Liver (tissue), 9 donors: Measurements from ENCODE around the gene KRT4. TPM values are rescaled to one million over a fixed set of nuclear protein-coding genes. Genes with fewer than 3 reads are reported as not detected.

Source experiments
- DNase-seq: peaks from one replicate; pipeline ENCODE4 v3.0.0-alpha.2; 2017; ENCODE audit warnings: low spot score
- H3K27ac ChIP-seq, 2 donors: one replicate each; pipeline ENCODE4 v1.7.0; 2013; ENCODE audit warnings: inconsistent platforms in 2 of 2, low read length in 2 of 2, control low read depth in 1 of 2, low read depth in 1 of 2, mild to moderate bottlenecking in 1 of 2
- H3K27me3 ChIP-seq, 4 donors: one replicate each; pipeline versions ENCODE4 v1.6.1 to v1.7.0; 2013; ENCODE audit warnings: low read length in 3 of 4, inconsistent platforms in 1 of 4, mild to moderate bottlenecking in 1 of 4, moderate library complexity in 1 of 4; ENCODE audit not compliant: control insufficient read depth in 4 of 4, insufficient read depth in 4 of 4
- H3K36me3 ChIP-seq, 4 donors: one replicate each; pipeline versions ENCODE4 v1.6.1 to v1.7.0; 2013; ENCODE audit warnings: low read length in 3 of 4, mild to moderate bottlenecking in 3 of 4, low read depth in 1 of 4, moderate library complexity in 1 of 4; ENCODE audit not compliant: control insufficient read depth in 4 of 4, insufficient read depth in 3 of 4
- H3K4me1 ChIP-seq, 4 donors: one replicate each; pipeline versions ENCODE4 v1.6.1 to v1.7.0; 2013; ENCODE audit warnings: low read length in 3 of 4, mild to moderate bottlenecking in 3 of 4, moderate library complexity in 1 of 4; ENCODE audit not compliant: control insufficient read depth in 4 of 4, insufficient read depth in 4 of 4
- H3K4me3 ChIP-seq, 3 donors: one replicate each; pipeline versions ENCODE4 v1.6.1 to v1.7.0; 2013; ENCODE audit warnings: low read length in 3 of 3, control low read depth in 1 of 3, low read depth in 1 of 3, mild to moderate bottlenecking in 1 of 3
- H3K9ac ChIP-seq, 2 donors: one replicate each; pipeline ENCODE4 v1.7.0; 2013; ENCODE audit warnings: low read length in 2 of 2, mild to moderate bottlenecking in 2 of 2, moderate library complexity in 2 of 2, control low read depth in 1 of 2, low read depth in 1 of 2
- H3K9me3 ChIP-seq, 4 donors: one replicate each; pipeline versions ENCODE4 v1.6.1 to v1.7.0; 2013; ENCODE audit warnings: low read length in 3 of 4; ENCODE audit not compliant: control insufficient read depth in 4 of 4
- EGR1 ChIP-seq, 2 donors: IDR thresholded peaks; 2 replicates each; pipeline ENCODE4 v1.6.1; 2016 to 2018; ENCODE audit warnings: antibody characterized with exemption in 2 of 2, low read depth in 2 of 2
- FOXA1 ChIP-seq: IDR thresholded peaks from 2 replicates; pipeline ENCODE4 v1.6.1; 2016; ENCODE audit warnings: antibody characterized with exemption
- FOXA2 ChIP-seq: IDR thresholded peaks from 2 replicates; pipeline ENCODE4 v1.6.1; 2016; ENCODE audit warnings: antibody characterized with exemption
- GABPA ChIP-seq, 2 donors: IDR thresholded peaks in 1 of 2; conservative IDR thresholded peaks in 1 of 2; 2 replicates each; pipeline ENCODE4 v1.6.1; 2016; ENCODE audit warnings: antibody characterized with exemption in 2 of 2, mild to moderate bottlenecking in 1 of 2, moderate library complexity in 1 of 2
- HNF4A ChIP-seq, 2 donors: conservative IDR thresholded peaks; 2 replicates each; pipeline ENCODE4 v1.6.1; 2016; ENCODE audit warnings: antibody characterized with exemption in 2 of 2, mild to moderate bottlenecking in 2 of 2
- HNF4G ChIP-seq: IDR thresholded peaks from 2 replicates; pipeline ENCODE4 v1.6.1; 2016; ENCODE audit warnings: antibody characterized with exemption
- JUND ChIP-seq, 2 donors: IDR thresholded peaks; 2 replicates each; pipeline ENCODE4 v1.6.1; 2016; ENCODE audit warnings: antibody characterized with exemption in 2 of 2
- MAX ChIP-seq: IDR thresholded peaks from 2 replicates; pipeline ENCODE4 v1.6.1; 2016; ENCODE audit warnings: antibody characterized with exemption
- NR2F2 ChIP-seq: IDR thresholded peaks from 2 replicates; pipeline ENCODE4 v1.6.1; 2016; ENCODE audit warnings: antibody characterized with exemption
- RAD21 ChIP-seq, 2 donors: IDR thresholded peaks; 2 replicates each; pipeline ENCODE4 v1.6.1; 2016; ENCODE audit warnings: antibody characterized with exemption in 2 of 2, mild to moderate bottlenecking in 2 of 2
- REST ChIP-seq: IDR thresholded peaks from 2 replicates; pipeline ENCODE4 v1.6.1; 2016; ENCODE audit warnings: antibody characterized with exemption, mild to moderate bottlenecking
- RXRA ChIP-seq, 2 donors: IDR thresholded peaks; 2 replicates each; pipeline ENCODE4 v1.6.1; 2017 to 2018; ENCODE audit warnings: antibody characterized with exemption in 2 of 2, mild to moderate bottlenecking in 1 of 2
- SP1 ChIP-seq: IDR thresholded peaks from 2 replicates; pipeline ENCODE4 v1.6.1; 2018; ENCODE audit warnings: antibody characterized with exemption, mild to moderate bottlenecking
- TAF1 ChIP-seq: conservative IDR thresholded peaks from 2 replicates; pipeline ENCODE4 v1.6.1; 2016; ENCODE audit warnings: antibody characterized with exemption, mild to moderate bottlenecking
- YY1 ChIP-seq: IDR thresholded peaks from 2 replicates; pipeline ENCODE4 v1.6.1; 2016; ENCODE audit warnings: antibody characterized with exemption, mild to moderate bottlenecking
- WGBS: extraction: QIAGEN DNeasy Blood & Tissue Kit; methylation state at CpG from one replicate; pipeline ENCODE4 v1.1.7; 2013; 5-methylcytosine and 5-hydroxymethylcytosine counted together
- polyA plus RNA-seq, 2 donors: library from polyadenylated mRNA; stranded (reverse) in 1 of 2; unstranded in 1 of 2; fragments of 200-250 nt in 1 of 2; fragments of >200 nt in 1 of 2; fragmentation: Nextera tagmentation in 1 of 2; extraction: Ambion mirVana in 1 of 2; gene quantifications; one replicate each; pipeline versions ENCODE4 v1.2.1 to v1.2.3, GENCODE V29; 2013 to 2015
- total RNA-seq, 2 donors: library from RNA; depleted of rRNA; stranded (reverse); fragments of >200 nt; gene quantifications; one replicate each; pipeline ENCODE4 v1.2.3, GENCODE V29; 2014
- TF ChIP-seq, protein P1 (sequence below): IDR thresholded peaks from 2 replicates; pipeline ENCODE4 v1.6.1; 2016; ENCODE audit warnings: antibody characterized with exemption
- TF ChIP-seq, protein P2 (sequence below): fragments of 150-350 bp; IDR thresholded peaks from 2 replicates; pipeline ENCODE4 v1.5.1; 2017; ENCODE audit warnings: improper control_type of control experiment, low read depth, low read length; ENCODE audit not compliant: missing input control
- TF ChIP-seq, protein P3 (sequence below): IDR thresholded peaks from 2 replicates; pipeline ENCODE4 v1.6.1; 2016; ENCODE audit warnings: antibody characterized with exemption
- donor health status: healthy.
- donor health status: healthy.
- donor health status: healthy.
- donor health status: healthy.
- donor health status: healthy.

The KRT4 gene
- total and polyA plus RNA-seq, 4 donors: 0.05 to 0.23 TPM; not detected in 2

DNA sequence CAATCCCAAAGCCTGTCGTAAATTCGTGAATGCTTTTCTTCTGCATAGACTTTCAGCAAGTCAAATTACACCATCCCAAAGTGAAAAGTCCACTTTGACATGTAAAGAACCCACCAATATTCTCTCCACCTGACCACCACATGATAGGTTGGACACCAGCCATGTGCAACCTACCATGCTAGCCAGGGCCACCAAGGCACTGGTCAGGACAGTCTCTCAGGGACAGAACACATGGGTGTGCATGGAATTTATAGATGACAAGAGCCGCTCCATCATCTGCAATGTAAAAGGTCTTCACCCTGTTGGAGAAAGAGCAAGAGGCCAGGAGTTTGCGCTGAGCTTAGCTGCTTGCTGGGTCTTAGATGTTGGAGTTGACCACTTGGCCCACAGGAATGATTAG is 31.4 kb downstream of the KRT4 start:
- WGBS: 96% methylated on average over 4 of the region's 4 CpGs
- Histone ChIP-seq H3K36me3 (no peaks in the 10 kb centered on the region), H3K4me3 (no peak overlapping the region), H3K27ac (no peak overlapping the region), H3K4me1 (no peaks in the 10 kb centered on the region), H3K9ac (no peak overlapping the region), H3K9me3 (no peaks in the 10 kb centered on the region), H3K27me3 (peaks cover 0 to 2% (median 0%) of the 10 kb centered on the region in 4 donors)
- DNase-seq: no peak
- TF ChIP-seq JUND (IDR thresholded peaks at IDR 0.05) (no peak), GABPA (IDR thresholded peaks at IDR 0.05 in 1 of 2, conservative IDR thresholded peaks at IDR 0.05 in 1 of 2) (no peak), HNF4A (conservative IDR thresholded peaks at IDR 0.05) (no peak), YY1 (no peak), RAD21 (IDR thresholded peaks at IDR 0.05) (no peak), TAF1 (no peak)
- TF ChIP-seq, protein P1, sequence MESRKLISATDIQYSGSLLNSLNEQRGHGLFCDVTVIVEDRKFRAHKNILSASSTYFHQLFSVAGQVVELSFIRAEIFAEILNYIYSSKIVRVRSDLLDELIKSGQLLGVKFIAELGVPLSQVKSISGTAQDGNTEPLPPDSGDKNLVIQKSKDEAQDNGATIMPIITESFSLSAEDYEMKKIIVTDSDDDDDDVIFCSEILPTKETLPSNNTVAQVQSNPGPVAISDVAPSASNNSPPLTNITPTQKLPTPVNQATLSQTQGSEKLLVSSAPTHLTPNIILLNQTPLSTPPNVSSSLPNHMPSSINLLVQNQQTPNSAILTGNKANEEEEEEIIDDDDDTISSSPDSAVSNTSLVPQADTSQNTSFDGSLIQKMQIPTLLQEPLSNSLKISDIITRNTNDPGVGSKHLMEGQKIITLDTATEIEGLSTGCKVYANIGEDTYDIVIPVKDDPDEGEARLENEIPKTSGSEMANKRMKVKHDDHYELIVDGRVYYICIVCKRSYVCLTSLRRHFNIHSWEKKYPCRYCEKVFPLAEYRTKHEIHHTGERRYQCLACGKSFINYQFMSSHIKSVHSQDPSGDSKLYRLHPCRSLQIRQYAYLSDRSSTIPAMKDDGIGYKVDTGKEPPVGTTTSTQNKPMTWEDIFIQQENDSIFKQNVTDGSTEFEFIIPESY: no peak
- TF ChIP-seq, protein P2, sequence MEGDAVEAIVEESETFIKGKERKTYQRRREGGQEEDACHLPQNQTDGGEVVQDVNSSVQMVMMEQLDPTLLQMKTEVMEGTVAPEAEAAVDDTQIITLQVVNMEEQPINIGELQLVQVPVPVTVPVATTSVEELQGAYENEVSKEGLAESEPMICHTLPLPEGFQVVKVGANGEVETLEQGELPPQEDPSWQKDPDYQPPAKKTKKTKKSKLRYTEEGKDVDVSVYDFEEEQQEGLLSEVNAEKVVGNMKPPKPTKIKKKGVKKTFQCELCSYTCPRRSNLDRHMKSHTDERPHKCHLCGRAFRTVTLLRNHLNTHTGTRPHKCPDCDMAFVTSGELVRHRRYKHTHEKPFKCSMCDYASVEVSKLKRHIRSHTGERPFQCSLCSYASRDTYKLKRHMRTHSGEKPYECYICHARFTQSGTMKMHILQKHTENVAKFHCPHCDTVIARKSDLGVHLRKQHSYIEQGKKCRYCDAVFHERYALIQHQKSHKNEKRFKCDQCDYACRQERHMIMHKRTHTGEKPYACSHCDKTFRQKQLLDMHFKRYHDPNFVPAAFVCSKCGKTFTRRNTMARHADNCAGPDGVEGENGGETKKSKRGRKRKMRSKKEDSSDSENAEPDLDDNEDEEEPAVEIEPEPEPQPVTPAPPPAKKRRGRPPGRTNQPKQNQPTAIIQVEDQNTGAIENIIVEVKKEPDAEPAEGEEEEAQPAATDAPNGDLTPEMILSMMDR: no peak

- H3K9me3 ChIP-seq: no peaks in the 10 kb centered on the region
- H3K4me1 ChIP-seq: no peaks in the 10 kb centered on the region
- H3K4me3 ChIP-seq: no peak overlapping the region
- TF ChIP-seq, protein P1: no peak
- no peak for TF ChIP-seq RAD21 (IDR thresholded peaks at IDR 0.05)
- no peak for TF ChIP-seq TAF1
- TF ChIP-seq, protein P3, sequence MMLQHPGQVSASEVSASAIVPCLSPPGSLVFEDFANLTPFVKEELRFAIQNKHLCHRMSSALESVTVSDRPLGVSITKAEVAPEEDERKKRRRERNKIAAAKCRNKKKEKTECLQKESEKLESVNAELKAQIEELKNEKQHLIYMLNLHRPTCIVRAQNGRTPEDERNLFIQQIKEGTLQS: no peak
- TF ChIP-seq FOXA1: no peak
- TF ChIP-seq REST: no peak
- TF ChIP-seq, protein P2: no peak
- TF ChIP-seq FOXA2: no peak
- TF ChIP-seq EGR1 (IDR thresholded peaks at IDR 0.05; ENCODE audit: low read depth in 2 of 2): no peak
- TF ChIP-seq RXRA (IDR thresholded peaks at IDR 0.05): no peak
- TF ChIP-seq SP1: no peak
- no peak for TF ChIP-seq YY1
- TF ChIP-seq MAX: no peak
- no peak for TF ChIP-seq GABPA (IDR thresholded peaks at IDR 0.05 in 1 of 2, conservative IDR thresholded peaks at IDR 0.05 in 1 of 2)
- TF ChIP-seq NR2F2: no peak
- no peak for TF ChIP-seq JUND (IDR thresholded peaks at IDR 0.05)
- no peak for TF ChIP-seq HNF4A (conservative IDR thresholded peaks at IDR 0.05)
- TF ChIP-seq HNF4G: no peak
- no peak overlapping the region for H3K9ac ChIP-seq
- no peak overlapping the region for H3K27ac ChIP-seq
- DNase-seq: no peak
- 64% methylated on average over 4 of the region's 4 CpGs for WGBS
- no peaks in the 10 kb centered on the region for H3K36me3 ChIP-seq
- peaks cover 0 to 2% (median 0%) of the 10 kb centered on the region in 4 donors for H3K27me3 ChIP-seq
Measured at GRCh38 chr12:52781399-52782082, 32.4 kb downstream of the KRT4 start.
